WTC11 (cell line): ENCODE data around the gene GARNL3. TPM values are rescaled to one million over a fixed set of nuclear protein-coding genes. Genes with fewer than 3 reads are reported as not detected.

ENCODE experiments used
- ATAC-seq: fragments of 200-7000 bp; cut with Tn5 transposase; 2 replicates; pipeline ENCODE4 v1.10.0; 2021; ENCODE audit warnings: mild to moderate bottlenecking, moderate library complexity
- CTCF ChIA-PET: fragments of 300-600 bp; sonication (Branson Sonifier 250); formaldehyde crosslinking; loops from one replicate; lab custom pipeline; 2021; ENCODE audit warnings: antibody characterized with exemption; lab: Charles Lee
- POLR2A ChIA-PET: fragments of 350-600 bp; sonication (Branson Sonifier 250); formaldehyde crosslinking; loops from one replicate; lab custom pipeline; 2021; ENCODE audit warnings: antibody characterized with exemption; lab: Charles Lee
- DNase-seq: peaks from one replicate; pipeline ENCODE4 v3.0.0; 2021; ENCODE audit warnings: low spot score
- H3K27ac Mint-ChIP-seq: 2 replicates; pipeline ENCODE4 v1.8.0; 2021; ENCODE audit warnings: mixed read lengths
- H3K27me3 Mint-ChIP-seq: 2 replicates; pipeline ENCODE4 v1.8.0; 2021; ENCODE audit warnings: low read depth, mild to moderate bottlenecking, moderate library complexity, mixed read lengths
- H3K36me3 Mint-ChIP-seq: 2 replicates; pipeline ENCODE4 v1.8.0; 2021; ENCODE audit warnings: mixed read lengths
- H3K4me1 Mint-ChIP-seq: 2 replicates; pipeline ENCODE4 v1.8.0; 2022; ENCODE audit warnings: mixed read lengths
- H3K4me3 Mint-ChIP-seq: 2 replicates; pipeline ENCODE4 v1.8.0; 2021; ENCODE audit warnings: mild to moderate bottlenecking, moderate library complexity, mixed read lengths
- H3K9me3 Mint-ChIP-seq: 2 replicates; pipeline ENCODE4 v1.8.0; 2021; ENCODE audit warnings: mixed read lengths
- ATF2 ChIP-seq: sonication (generic); formaldehyde crosslinking; IDR thresholded peaks from 2 replicates; pipeline ENCODE4 v1.8.1; 2022; ENCODE audit warnings: low read depth, missing genetic modification reagents, borderline replicate concordance
- ATF6 ChIP-seq: sonication (generic); formaldehyde crosslinking; IDR thresholded peaks from 2 replicates; pipeline ENCODE4 v1.8.1; 2023; ENCODE audit warnings: mild to moderate bottlenecking, missing genetic modification reagents
- CDX4 ChIP-seq: fragments of 250-450 bp; sonication (Bioruptor Pico); IDR thresholded peaks from 2 replicates; pipeline ENCODE4 v1.9.0; 2021; ENCODE audit warnings: moderate library complexity, mild to moderate bottlenecking, inconsistent platforms, borderline replicate concordance
- CREB1 ChIP-seq: sonication (generic); formaldehyde crosslinking; IDR thresholded peaks from 2 replicates; pipeline ENCODE4 v1.8.0; 2023; ENCODE audit warnings: mild to moderate bottlenecking, missing genetic modification reagents
- ETV6 ChIP-seq: sonication (generic); formaldehyde crosslinking; IDR thresholded peaks from 2 replicates; pipeline ENCODE4 v1.8.1; 2022; ENCODE audit warnings: mild to moderate bottlenecking, missing genetic modification reagents
- GTF2I ChIP-seq: fragments of 250-450 bp; sonication (Bioruptor Pico); conservative IDR thresholded peaks from 2 replicates; pipeline ENCODE4 v1.4.0; 2021; ENCODE audit warnings: mild to moderate bottlenecking
- HMGA2 ChIP-seq: fragments of 250-450 bp; sonication (Bioruptor Pico); IDR thresholded peaks from 2 replicates; pipeline ENCODE4 v1.4.0; 2021; ENCODE audit warnings: mild to moderate bottlenecking, moderate library complexity
- IRF1 ChIP-seq: sonication (generic); formaldehyde crosslinking; IDR thresholded peaks from 2 replicates; pipeline ENCODE4 v1.8.0; 2023; ENCODE audit warnings: missing genetic modification reagents
- MAX ChIP-seq: sonication (generic); formaldehyde crosslinking; IDR thresholded peaks from 2 replicates; pipeline ENCODE4 v1.8.0; 2022; ENCODE audit warnings: mild to moderate bottlenecking, missing genetic modification reagents
- MLX ChIP-seq: sonication (generic); formaldehyde crosslinking; IDR thresholded peaks from 2 replicates; pipeline ENCODE4 v1.8.1; 2023; ENCODE audit warnings: mild to moderate bottlenecking, missing genetic modification reagents, moderate library complexity
- NFATC4 ChIP-seq: fragments of 250-450 bp; sonication (Bioruptor Pico); IDR thresholded peaks from 2 replicates; pipeline ENCODE4 v1.9.0; 2021; ENCODE audit warnings: mild to moderate bottlenecking
- NFYB ChIP-seq: sonication (generic); formaldehyde crosslinking; conservative IDR thresholded peaks from 2 replicates; pipeline ENCODE4 v1.8.0; 2022; ENCODE audit warnings: low read depth, missing genetic modification reagents
- NR1H2 ChIP-seq: sonication (generic); formaldehyde crosslinking; IDR thresholded peaks from 2 replicates; pipeline ENCODE4 v1.9.0; 2021; ENCODE audit warnings: mild to moderate bottlenecking, moderate library complexity, missing genetic modification reagents
- NR3C1 ChIP-seq: sonication (generic); formaldehyde crosslinking; conservative IDR thresholded peaks from 2 replicates; pipeline ENCODE4 v1.8.1; 2023; ENCODE audit warnings: low read depth, mild to moderate bottlenecking, missing genetic modification reagents
- PREB ChIP-seq: sonication (generic); formaldehyde crosslinking; IDR thresholded peaks from 2 replicates; pipeline ENCODE4 v1.8.1; 2022; ENCODE audit warnings: mild to moderate bottlenecking, missing genetic modification reagents, moderate library complexity, borderline replicate concordance
- RORB ChIP-seq: fragments of 250-450 bp; sonication (Bioruptor Pico); IDR thresholded peaks from 2 replicates; pipeline ENCODE4 v1.9.0; 2021; ENCODE audit warnings: mild to moderate bottlenecking
- SMAD3 ChIP-seq: sonication (generic); formaldehyde crosslinking; IDR thresholded peaks from 2 replicates; pipeline ENCODE4 v1.8.0; 2022; ENCODE audit warnings: missing genetic modification reagents, mild to moderate bottlenecking, borderline replicate concordance
- SMAD4 ChIP-seq: sonication (generic); formaldehyde crosslinking; IDR thresholded peaks from 2 replicates; pipeline ENCODE4 v1.8.0; 2022; ENCODE audit warnings: mild to moderate bottlenecking, missing genetic modification reagents
- USF1 ChIP-seq: sonication (generic); formaldehyde crosslinking; IDR thresholded peaks from 2 replicates; pipeline ENCODE4 v1.8.0; 2022; ENCODE audit warnings: mild to moderate bottlenecking, missing genetic modification reagents
- USF2 ChIP-seq: sonication (generic); formaldehyde crosslinking; IDR thresholded peaks from 2 replicates; pipeline ENCODE4 v1.8.1; 2023; ENCODE audit warnings: mild to moderate bottlenecking, missing genetic modification reagents, moderate library complexity
- ZNF281 ChIP-seq: sonication (generic); formaldehyde crosslinking; IDR thresholded peaks from 2 replicates; pipeline ENCODE4 v1.8.0; 2023; ENCODE audit warnings: mild to moderate bottlenecking, missing genetic modification reagents
- ZNF416 ChIP-seq: fragments of 250-450 bp; sonication (Bioruptor Pico); IDR thresholded peaks from 2 replicates; pipeline ENCODE4 v1.9.0; 2021; ENCODE audit warnings: mild to moderate bottlenecking, inconsistent platforms
- ZNF512 ChIP-seq: sonication (generic); formaldehyde crosslinking; IDR thresholded peaks from 2 replicates; pipeline ENCODE4 v1.8.1; 2022; ENCODE audit warnings: missing genetic modification reagents, borderline replicate concordance
- total RNA-seq: library from RNA; stranded (reverse); gene quantifications from 3 replicates; pipeline ENCODE4 v1.2.3, GENCODE V29; 2021

Gene GARNL3
- total RNA-seq, 1 experiment from 2014 or later, result 17.8 TPM

GRCh38 chr9:127216210-127216887, 48.2 kb upstream of the GARNL3 start (continued):
- no peak for TF ChIP-seq ZNF281 (CRISPR knock-in tag)
- TF ChIP-seq PREB (CRISPR knock-in tag), result no peak
- TF ChIP-seq SMAD4 (CRISPR knock-in tag), result no peak
- no peak for TF ChIP-seq USF1 (CRISPR knock-in tag)
- no peak for TF ChIP-seq HMGA2 (CRISPR knock-in tag)
- TF ChIP-seq IRF1 (CRISPR knock-in tag), result no peak
- no peak for TF ChIP-seq ATF6 (CRISPR knock-in tag)
- no peak for TF ChIP-seq NR1H2
- no peak for TF ChIP-seq SMAD3 (CRISPR knock-in tag)
- TF ChIP-seq MLX (CRISPR knock-in tag), result no peak
- TF ChIP-seq ZNF512 (CRISPR knock-in tag), result no peak
- TF ChIP-seq NFYB, result no peak
- no peak for TF ChIP-seq MAX (CRISPR knock-in tag)
- TF ChIP-seq ETV6 (CRISPR knock-in tag), result no peak

- Mint-ChIP-seq H3K27ac (no peak overlapping the region), H3K4me1 (peaks cover 7% of the 10 kb centered on the region), H3K27me3 (peaks cover under 1% of the 10 kb centered on the region; the same call in 1 of the 2 replicates), H3K4me3 (no peak overlapping the region), H3K36me3 (no peaks in the 10 kb centered on the region), H3K9me3 (no peaks in the 10 kb centered on the region)
- no peak for ATAC-seq
- ChIA-PET CTCF (interaction anchor here (7.1 kb wide), 1 partner anchor 16 kb away, joined by 63 read pairs; no protein-coding TSS in a partner anchor), POLR2A (no interaction called here)
- DNase-seq, result no peak
- TF ChIP-seq CDX4 (CRISPR knock-in tag) (no peak), SMAD3 (CRISPR knock-in tag) (no peak), GTF2I (no peak), RORB (CRISPR knock-in tag) (no peak), ZNF416 (no peak), USF2 (no peak), CREB1 (CRISPR knock-in tag) (no peak), ATF2 (CRISPR knock-in tag) (no peak), NFATC4 (no peak), NR3C1 (CRISPR knock-in tag) (no peak)
These were observed 47.7 kb upstream of the GARNL3 start for GRCh38 chr9:127216888-127217217.
